Measurements from ENCODE around the gene NACA. TPM values are rescaled to one million over a fixed set of nuclear protein-coding genes. Genes with fewer than 3 reads are reported as not detected.
"Not testable (repeated sequence)": the region's sequence is repeated elsewhere in the genome, so short reads cannot be mapped to it uniquely, and the experiment has no call there.

Gene NACA
- total RNA-seq (2014; rRNA removed): 960 and 1,297 TPM in 2 replicates
- 1,097 TPM for polyA plus RNA-seq (2012)

- DNase-seq (ENCODE audit: low read depth): peak; percentile 97
These were observed at the start of gene NACA for GRCh38 chr12:56724972-56725722. NACA (minus strand) TSS chr12:56725299; CDS start chr12:56724521, 778 bp downstream.

DNA sequence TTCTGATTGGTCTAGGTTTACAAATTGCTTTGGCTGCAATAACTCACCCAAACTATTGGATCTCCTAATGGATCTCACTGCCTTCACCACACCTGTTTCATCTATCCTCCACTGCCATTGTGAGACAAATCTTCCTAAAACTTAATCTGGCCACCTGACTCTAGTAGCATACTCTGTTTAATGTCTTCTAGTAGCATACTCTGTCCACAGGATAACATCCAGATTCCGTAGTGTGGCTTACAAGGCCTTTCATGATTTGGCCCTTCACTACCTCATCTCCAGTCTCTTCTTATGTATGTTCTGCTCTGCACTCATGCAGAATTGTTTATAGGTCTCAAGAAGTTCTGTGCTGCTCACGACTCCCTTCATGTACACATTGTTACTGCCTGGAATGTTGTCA, 48.0 kb upstream of the NACA start:
- no peak for DNase-seq (ENCODE audit: low read depth)

DNA sequence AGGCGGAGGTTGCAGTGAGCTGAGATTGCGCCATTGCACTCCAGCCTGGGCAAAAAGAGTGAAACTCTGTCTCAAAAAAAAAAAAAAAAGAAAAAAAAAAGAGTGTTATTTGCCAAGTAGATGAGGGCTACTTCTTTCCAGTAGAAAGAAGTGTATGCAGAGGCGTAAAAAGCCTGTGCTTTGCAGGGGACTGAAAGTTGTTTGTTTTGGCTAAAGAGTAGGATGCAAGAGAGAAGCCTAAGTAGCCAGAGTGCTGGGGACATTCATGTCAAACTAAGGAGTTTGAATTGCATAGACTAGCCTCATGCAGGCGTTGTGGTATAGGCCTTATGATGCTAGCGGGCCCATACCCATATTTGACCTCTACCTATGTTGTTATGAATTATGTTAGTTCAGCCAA, 47.5 kb upstream of the NACA start:
- DNase-seq (ENCODE audit: low read depth): no peak

GRCh38 chr12:56769868-56770267, 44.8 kb upstream of the NACA start:
- DNase-seq (ENCODE audit: low read depth): no peak

- no peak for DNase-seq (ENCODE audit: low read depth)
These were observed 43.3 kb upstream of the NACA start for GRCh38 chr12:56768424-56768823.

DNA sequence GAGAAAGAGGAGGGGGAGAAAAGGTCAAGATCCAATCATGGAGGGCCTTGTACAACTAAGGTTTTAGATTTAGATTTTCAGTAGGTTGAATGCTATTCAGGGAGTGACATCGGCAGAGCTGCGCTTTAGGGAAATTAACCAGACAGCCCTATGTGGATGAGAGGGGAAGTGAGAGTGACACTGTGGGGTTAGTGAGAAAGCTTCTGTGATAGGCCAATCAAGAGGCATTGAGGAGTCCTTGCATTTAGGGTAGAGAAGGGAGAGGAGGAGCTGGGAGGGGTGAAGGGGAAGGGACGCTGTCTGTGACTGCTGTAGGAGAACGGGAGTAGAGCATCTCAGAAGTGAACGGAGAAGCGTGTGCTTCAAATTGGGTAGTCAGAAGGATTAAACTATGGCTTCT, 41.4 kb upstream of the NACA start:
- no peak for DNase-seq (ENCODE audit: low read depth)

- peak; percentile 47 for DNase-seq (ENCODE audit: low read depth)
These were observed 38.9 kb upstream of the NACA start for GRCh38 chr12:56763753-56764657.

DNA sequence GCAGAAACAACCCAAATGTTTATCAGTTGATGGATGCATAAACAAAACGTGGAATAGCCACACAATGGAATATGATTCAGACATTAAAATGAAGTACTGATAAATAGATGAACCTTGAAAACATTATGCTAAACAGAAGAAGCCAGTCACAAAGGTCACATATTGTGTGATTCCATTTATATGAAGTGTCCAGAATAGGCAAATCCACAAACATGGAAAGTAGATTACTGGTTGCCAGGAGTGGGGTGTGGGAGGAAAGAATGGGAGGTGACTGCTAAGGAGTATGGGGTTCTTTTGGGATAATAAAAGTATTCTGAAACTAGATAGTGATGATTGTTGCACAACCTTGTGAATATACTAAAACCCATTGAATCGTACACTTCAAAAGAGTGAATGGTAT, 36.7 kb upstream of the NACA start:
- DNase-seq (ENCODE audit: low read depth): no peak

- no peak for DNase-seq (ENCODE audit: low read depth)
These were observed 35.4 kb upstream of the NACA start for GRCh38 chr12:56760460-56760859.

DNA sequence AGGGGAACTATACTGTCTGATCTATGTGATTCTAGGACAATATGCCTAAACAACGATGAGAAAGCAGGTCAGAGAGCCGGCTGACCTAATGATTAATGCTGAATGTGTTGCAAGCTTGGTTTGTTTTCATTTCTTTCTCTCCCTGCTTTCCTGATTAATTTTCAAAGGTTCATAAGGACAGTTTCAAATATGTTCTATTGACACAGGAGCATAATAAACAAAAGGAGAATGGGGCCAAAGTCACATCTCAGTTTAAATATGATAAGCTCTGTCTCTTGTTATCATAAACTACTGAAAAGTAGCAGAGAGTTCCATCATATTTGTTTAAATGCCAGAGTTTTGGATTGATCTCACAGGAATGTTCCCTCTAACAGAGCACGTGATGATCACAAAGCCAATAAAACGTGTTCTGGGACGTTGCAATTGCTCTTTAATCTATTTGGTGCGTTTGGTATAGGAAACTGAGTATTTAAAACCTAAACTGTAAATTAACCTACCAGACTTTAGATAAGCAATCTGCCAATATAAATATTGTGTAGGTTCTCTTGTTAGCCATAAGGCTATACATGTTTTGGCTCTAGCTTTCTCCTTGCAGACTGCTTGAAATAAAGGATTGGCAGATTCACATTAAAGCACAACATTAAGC, 34.3 kb upstream of the NACA start:
- no peak for DNase-seq (ENCODE audit: low read depth)

DNA sequence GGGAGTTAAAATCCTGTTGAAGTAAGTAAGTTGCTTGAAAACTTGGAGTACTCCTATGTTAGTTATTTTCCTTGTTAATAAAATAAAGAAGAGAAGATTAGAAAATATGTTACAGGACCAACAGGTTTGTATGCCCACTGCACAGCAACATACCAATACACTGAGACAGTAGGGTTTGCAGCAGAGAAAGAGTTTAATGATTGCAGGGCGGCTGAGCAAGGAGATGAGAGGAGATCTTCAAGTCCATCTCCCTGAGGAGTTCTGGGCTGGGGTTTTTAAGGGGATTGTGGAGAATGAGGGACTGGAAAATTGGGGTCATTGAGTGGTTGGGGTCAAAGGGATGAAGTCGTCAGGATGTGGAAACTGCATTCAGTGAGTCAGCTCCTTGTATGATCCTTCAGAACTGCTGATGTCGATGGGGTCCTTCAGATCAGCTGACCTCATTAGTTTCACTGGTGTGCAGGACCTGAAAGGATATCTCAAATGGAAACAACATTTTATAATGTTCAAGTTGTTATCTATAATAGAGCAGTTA, 33.7 kb upstream of the NACA start:
- DNase-seq (ENCODE audit: low read depth): no peak

DNA sequence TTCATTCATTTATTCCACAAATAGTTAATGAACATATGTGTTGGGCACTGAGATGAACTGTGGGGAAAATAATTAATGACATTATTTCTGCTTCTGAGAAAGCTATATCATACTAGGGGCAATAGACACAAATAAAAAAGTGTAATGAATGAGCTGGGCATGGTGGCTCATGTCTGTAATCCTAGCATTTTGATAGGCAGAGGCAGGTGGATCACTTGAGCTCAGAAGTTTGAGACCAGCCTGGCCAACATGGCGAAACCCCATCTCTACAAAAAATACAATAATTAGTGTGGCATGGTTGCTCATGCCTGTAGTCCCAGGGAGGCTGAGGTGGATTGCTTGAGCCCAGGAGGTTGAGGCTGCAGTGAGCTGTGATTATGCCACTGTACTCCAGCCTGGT, 32.9 kb upstream of the NACA start:
- peak; percentile 23 for DNase-seq (ENCODE audit: low read depth)

DNA sequence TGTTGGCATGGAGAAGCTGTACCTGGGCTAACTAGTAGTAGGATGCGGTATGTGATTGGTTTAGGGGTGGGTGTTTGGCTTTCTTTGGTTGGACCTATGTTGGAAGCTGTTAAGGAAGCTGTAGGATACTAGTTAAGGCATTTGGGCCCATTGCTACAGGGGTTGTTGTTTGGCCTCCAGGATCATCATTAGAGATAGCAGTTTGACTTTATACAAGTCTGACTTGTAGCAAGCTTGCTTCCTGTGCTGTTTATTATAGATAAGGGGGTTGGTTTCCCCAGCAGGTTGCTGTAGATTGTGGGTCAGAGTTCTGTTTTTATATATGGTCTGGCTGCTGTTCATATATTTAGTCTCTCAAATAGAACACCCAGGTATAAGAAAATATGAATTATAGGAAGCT, 28.5 kb upstream of the NACA start:
- no peak for DNase-seq (ENCODE audit: low read depth)

DNA sequence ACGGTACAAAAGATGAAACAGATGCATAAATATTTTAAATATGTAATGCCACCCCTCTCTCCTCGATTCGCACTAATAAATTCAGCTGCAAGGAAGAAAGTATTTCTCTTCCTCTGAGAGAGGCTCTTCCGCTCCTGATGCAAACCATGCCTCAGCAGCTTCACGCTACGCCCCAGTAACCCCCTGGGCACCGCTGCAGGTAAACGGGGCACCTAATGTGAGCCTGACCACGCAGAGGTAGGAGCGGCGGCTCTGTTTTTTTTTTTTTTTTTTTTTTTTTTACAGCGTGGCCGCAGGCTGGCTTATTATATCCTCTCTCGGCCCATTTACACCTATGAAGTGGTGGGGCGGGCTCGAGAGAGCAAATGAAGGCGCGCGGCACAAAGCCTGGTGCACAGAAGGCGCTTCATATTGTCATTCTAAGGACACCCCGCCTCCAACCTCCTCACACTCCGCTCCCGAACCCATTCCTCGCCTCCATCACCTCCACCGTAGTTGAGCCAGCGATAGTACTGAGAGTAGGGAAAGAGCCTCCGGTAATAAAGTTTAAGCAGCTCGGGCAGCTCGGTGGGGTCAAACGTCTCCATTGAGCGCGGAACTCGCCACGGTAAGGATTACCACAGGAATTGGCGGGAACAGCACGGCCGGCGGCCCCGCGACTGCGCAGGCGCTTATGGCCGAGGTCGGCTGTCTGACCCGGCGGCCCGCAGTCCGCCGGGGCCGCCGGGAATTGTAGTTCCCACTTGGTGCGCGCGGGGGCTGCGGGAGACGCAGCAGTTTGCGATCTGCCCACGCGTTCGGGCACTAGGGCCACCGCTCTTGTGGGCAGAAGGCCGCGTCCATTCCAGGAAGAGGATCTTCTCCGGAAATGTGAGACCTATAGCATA, 26.9 kb upstream of the NACA start, which contains the start of gene PRIM1:
PRIM1 (minus strand) TSS at position 612 of the 887 bp plus-strand sequence; CDS start at position 587, 25 bp downstream.
- DNase-seq (ENCODE audit: low read depth): peak; percentile 74

DNA sequence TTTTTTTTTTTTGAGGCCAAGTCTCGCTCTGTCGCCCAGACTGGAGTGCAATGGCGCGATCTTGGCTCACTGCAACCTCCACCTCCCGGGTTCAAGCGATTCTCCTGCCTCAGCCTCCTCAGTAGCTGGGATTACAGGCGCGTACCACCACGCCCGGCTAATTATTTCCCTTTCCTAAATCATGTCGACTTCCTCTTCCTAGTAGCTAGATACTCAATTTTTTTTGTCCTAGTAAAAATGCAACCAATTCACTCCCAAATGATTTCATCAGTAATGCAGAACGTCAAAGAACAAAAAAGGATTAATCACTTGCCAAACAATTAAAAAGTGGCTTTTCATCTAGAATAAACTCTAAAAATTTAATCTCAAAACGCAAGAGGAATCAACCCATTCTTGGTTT, 25.5 kb upstream of the NACA start:
- DNase-seq (ENCODE audit: low read depth): not testable (repeated sequence)

- DNase-seq (ENCODE audit: low read depth): no peak
These were observed 24.8 kb upstream of the NACA start for GRCh38 chr12:56749853-56750252.

- DNase-seq (ENCODE audit: low read depth): no peak
These were observed 24.3 kb upstream of the NACA start for GRCh38 chr12:56749359-56749758.

DNA sequence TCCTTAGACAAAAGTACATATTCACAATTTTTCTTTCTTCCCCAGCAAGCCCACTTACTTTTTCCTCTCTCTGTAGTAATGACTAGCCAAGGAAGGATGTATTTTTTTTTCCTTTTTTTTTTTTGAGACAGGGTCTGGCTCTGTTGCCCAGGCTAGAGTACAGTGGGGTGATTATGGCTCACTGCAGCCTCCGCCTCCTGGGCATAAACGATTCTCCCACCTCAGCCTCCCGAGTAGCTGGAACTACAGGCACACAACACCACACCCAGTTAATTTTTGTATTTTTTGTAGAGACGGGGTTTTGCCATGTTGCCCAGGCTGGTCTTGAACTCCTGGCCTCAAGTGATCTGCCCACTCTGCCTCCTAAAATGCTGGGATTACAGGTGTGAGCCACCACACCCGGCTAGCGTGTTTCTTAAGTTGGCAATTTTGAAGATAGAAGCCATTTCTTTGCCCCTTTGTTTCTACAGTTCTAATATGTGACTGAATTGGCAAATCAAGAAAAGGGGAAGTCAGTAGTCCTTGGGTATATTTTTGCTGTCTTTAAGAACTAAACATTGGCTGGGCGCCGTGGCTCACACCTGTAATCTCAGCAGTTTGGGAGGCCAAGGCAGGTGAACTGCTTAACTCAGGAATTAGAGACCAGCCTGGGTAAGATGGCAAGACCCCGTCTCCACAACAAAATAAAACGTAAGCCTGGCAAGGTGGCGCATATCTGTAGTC, 3.2 kb upstream of the NACA start:
- DNase-seq (ENCODE audit: low read depth): no peak

- DNase-seq (ENCODE audit: low read depth): not testable (repeated sequence)
These were observed 1.1 kb upstream of the NACA start for GRCh38 chr12:56726196-56726675.

DNA sequence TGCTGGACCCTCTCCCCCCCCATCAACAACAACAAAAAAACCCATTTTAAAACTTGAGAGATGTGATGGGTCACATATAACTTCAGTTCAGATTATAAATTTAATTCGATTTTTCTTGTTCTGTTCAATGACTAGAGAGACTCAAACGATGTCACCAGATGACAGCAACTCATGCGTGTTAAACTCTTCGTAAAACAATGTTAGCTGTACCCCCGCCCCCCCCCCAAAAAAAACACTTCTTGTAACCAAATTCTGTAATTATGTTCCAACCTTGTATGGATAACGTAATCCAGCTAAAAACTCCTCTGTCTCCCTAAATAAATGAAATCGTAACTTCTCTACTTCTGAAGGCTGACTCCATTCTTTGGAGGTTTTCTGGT, 614 bp upstream of the NACA start:
- DNase-seq (ENCODE audit: low read depth): no peak
